GM12892 (cell line): Measurements from ENCODE around the gene DPYD.

Experiments
- POLR2A ChIP-seq: IDR thresholded peaks from 2 replicates; pipeline ENCODE4 v1.6.1; 2011; ENCODE audit warnings: low read depth, low read length, control low read depth
- POLR2AphosphoS5 ChIP-seq: IDR thresholded peaks from 2 replicates; pipeline ENCODE4 v1.6.1; 2011; ENCODE audit warnings: low read depth, low read length, control low read depth
- TAF1 ChIP-seq: IDR thresholded peaks from 2 replicates; pipeline ENCODE4 v1.6.1; 2011; ENCODE audit warnings: low read depth, mild to moderate bottlenecking, control low read depth, low read length, borderline replicate concordance

DNA sequence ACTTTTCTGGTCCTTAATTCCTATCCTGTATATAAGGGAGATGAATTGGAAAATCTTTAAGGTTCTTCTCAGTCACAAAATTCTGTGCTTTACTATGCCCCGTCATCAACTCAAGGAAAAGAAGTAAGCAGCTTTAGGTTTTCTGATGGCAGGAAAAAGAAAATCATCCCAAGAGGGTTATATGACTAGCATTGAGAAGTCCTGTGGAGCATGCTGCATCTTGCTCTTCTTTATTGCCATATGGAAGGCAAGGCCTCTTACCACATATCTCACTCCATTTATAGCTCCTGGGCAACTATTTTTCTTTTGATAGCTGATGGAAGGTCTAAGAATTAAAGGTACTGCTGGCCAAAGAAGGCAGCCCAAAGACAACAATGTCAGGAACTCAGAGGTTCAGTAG is 552.5 kb downstream of the DPYD start:
- TF ChIP-seq POLR2AphosphoS5 (no peak), POLR2A (no peak), TAF1 (no peak)
